Measurements from ENCODE around the gene ART4. TPM values are rescaled to one million over a fixed set of nuclear protein-coding genes. Genes with fewer than 3 reads are reported as not detected.

The ART4 gene
- polyA plus RNA-seq, 1 experiment = 0.12 TPM

GRCh38 chr12:14839262-14839661, 4.1 kb downstream of the ART4 start:
- Histone ChIP-seq H3K36me3 (ENCODE audit: control insufficient read depth, insufficient read depth, low read length) (no peaks in the 10 kb centered on the region), H3K27me3 (ENCODE audit: control insufficient read depth, insufficient read depth, low read length) (no peaks in the 10 kb centered on the region), H3K4me3 (ENCODE audit: low read depth, low read length) (no peak overlapping the region)
- ChIA-PET POLR2A (no interaction called here), CTCF (no interaction called here)
- DNase-seq (ENCODE audit: low read depth) = no peak
- no peak for TF ChIP-seq CTCF (IDR thresholded peaks at IDR 0.05; ENCODE audit: insufficient read depth, low read depth, low read length)

DNA sequence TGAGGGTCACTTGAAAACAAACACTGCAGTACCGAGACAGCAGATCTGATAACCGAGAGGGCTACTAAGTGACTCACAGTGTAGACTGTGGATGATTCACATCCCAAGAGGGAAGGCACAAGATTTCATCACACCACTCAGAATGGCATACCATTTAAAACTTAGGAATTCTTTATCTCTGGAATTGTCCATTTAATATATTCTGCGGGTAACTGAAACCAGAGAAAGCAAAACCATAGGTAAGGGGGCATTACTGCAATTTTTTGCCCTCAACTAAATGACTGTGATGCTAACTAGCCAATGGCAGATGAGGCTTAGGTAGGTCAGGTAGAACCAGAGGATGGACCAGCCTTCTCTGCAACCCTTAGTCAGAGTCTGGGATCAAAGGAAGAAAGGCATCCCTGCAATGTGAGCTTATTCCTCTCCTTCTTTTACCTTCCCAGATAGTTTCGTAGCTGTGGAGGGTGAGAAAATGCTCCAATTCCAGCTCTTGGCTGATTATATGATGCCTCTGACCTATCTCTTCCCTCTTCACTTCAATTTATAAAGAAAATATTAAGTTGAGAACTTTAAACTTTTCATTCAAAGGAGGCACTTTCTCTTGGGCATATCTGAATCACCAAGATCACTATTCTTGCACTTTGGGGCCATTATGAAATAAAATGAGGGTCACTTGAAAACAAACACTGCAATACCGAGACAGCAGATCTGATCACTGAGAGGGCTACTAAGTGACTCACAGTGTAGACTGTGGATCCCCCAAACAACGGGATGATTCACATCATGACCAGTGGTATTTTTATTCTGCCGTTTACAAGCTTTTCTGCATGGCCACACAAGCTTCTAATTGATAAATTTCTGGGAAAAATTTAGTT, 6.8 kb downstream of the ART4 start:
- Histone ChIP-seq H3K4me3 (ENCODE audit: low read depth, low read length) (no peak overlapping the region), H3K36me3 (ENCODE audit: control insufficient read depth, insufficient read depth, low read length) (no peaks in the 10 kb centered on the region), H3K27me3 (ENCODE audit: control insufficient read depth, insufficient read depth, low read length) (no peaks in the 10 kb centered on the region)
- ChIA-PET CTCF (interaction anchor here (0.5 to 1.6 kb wide), 4 partner anchors 12 to 385 kb away, joined by 3 to 6 read pairs (median 3); partner anchors contain the start of gene RERG), POLR2A (no interaction called here)
- DNase-seq (ENCODE audit: low read depth) = no peak
- no peak for TF ChIP-seq CTCF (IDR thresholded peaks at IDR 0.05; ENCODE audit: insufficient read depth, low read depth, low read length)

DNA sequence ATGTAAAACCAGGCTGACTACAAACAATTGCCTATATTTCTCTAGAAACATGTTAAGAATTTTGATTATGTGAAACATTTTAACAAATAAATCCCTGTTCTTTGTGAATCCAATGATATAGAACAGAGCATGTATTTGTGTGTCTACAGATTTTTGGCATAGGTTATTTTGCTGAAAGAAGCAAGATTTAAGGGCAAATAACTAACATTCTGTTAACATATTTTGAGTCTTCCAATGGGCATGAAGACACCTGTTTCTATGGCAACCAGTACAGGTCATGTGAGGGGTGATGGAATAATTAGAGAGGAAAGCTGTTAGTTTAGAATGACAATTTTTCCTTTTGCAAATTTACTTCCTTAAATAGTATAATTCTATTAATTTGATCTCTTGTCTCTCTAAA, 8.8 kb downstream of the ART4 start:
- POLR2A ChIA-PET = no interaction called here
- Histone ChIP-seq H3K4me3 (ENCODE audit: low read depth, low read length) (no peak overlapping the region), H3K27me3 (ENCODE audit: control insufficient read depth, insufficient read depth, low read length) (no peaks in the 10 kb centered on the region), H3K36me3 (ENCODE audit: control insufficient read depth, insufficient read depth, low read length) (no peaks in the 10 kb centered on the region)
- TF ChIP-seq CTCF (IDR thresholded peaks at IDR 0.05; ENCODE audit: insufficient read depth, low read depth, low read length) = no peak
- CTCF ChIA-PET = interaction anchor here (1.1 to 1.3 kb wide), 2 partner anchors 23 to 32 kb away, joined by 3 read pairs; no protein-coding TSS in a partner anchor
- no peak for DNase-seq (ENCODE audit: low read depth)

GRCh38 chr12:14833952-14834351, 9.4 kb downstream of the ART4 start:
- no peak for DNase-seq (ENCODE audit: low read depth)
- ChIA-PET POLR2A (no interaction called here), CTCF (interaction anchor here (1.1 to 1.3 kb wide), 2 partner anchors 23 to 32 kb away, joined by 3 read pairs; no protein-coding TSS in a partner anchor)

More at GRCh38 chr12:14833952-14834351, 9.4 kb downstream of the ART4 start:
- no peak for TF ChIP-seq CTCF (IDR thresholded peaks at IDR 0.05; ENCODE audit: insufficient read depth, low read depth, low read length)
- no peaks in the 10 kb centered on the region for H3K27me3 ChIP-seq (ENCODE audit: control insufficient read depth, insufficient read depth, low read length)
- H3K36me3 ChIP-seq (ENCODE audit: control insufficient read depth, insufficient read depth, low read length) = no peaks in the 10 kb centered on the region
- no peak overlapping the region for H3K4me3 ChIP-seq (ENCODE audit: low read depth, low read length)

All from BJ (cell line).